ENCODE results near the gene SH2B2.
"Not testable (repeated sequence)": the region's sequence is repeated elsewhere in the genome, so short reads cannot be mapped to it uniquely, and the experiment has no call there.

GRCh38 chr7:102335574-102335973 lies 48.9 kb downstream of the SH2B2 start:
- TF ChIP-seq CTCF (IDR thresholded peaks at IDR 0.05); CBFB (CRISPR knock-in tag; IDR thresholded peaks at IDR 0.05; ENCODE audit: low read depth); E2F5 (CRISPR knock-in tag; IDR thresholded peaks at IDR 0.05); ESRRA (CRISPR knock-in tag; IDR thresholded peaks at IDR 0.05; ENCODE audit: borderline replicate concordance); ATF6 (CRISPR knock-in tag; IDR thresholded peaks at IDR 0.05); EMX1 (CRISPR knock-in tag; IDR thresholded peaks at IDR 0.05): not testable (repeated sequence)
